Gastrocnemius medialis (tissue), 4 donors: ENCODE data around the gene HAGH.

Experiments used
- CTCF ChIP-seq, 5 experiments: fragments of 450-650 bp in 3 of 5; fragments of 200-600 bp in 2 of 5; sonication (generic) in 2 of 5; IDR thresholded peaks in 4 of 5; conservative IDR thresholded peaks in 1 of 5; 1 replicate in 4 of 5; 2 replicates in 1 of 5; pipeline ENCODE4 v1.5.1; 2016 to 2019; ENCODE audit warnings: antibody characterized with exemption in 5 of 5, mild to moderate bottlenecking in 3 of 5, moderate library complexity in 3 of 5
- POLR2A ChIP-seq, 2 donors: fragments of 450-650 bp; IDR thresholded peaks; one replicate each; pipeline ENCODE4 v1.6.1; 2017; ENCODE audit warnings: antibody characterized with exemption in 2 of 2, mild to moderate bottlenecking in 2 of 2, moderate library complexity in 2 of 2

GRCh38 chr16:1762879-1763520, 63.6 kb downstream of the HAGH start:
- TF ChIP-seq CTCF (IDR thresholded peaks at IDR 0.05 in 4 of 5, conservative IDR thresholded peaks at IDR 0.05 in 1 of 5) (no peak), POLR2A (IDR thresholded peaks at IDR 0.05) (no peak)
